HG03442 (cell line): ENCODE data around the gene CHM.
A peak's percentile ranks its signal among the peaks of the same experiment; 100 is the strongest.
"Not testable (repeated sequence)": the region's sequence is repeated elsewhere in the genome, so short reads cannot be mapped to it uniquely, and the experiment has no call there.

Experiments used
- ATAC-seq: cut with Tn5 transposase; IDR thresholded peaks from one replicate; pipeline ENCODE4 v1.9.1; 2021; ENCODE audit warnings: mild to moderate bottlenecking, moderate library complexity; ENCODE audit not compliant: unreplicated experiment

Gene CHM

GRCh38 chrX:85996555-85996954, 50.8 kb downstream of the CHM start:
- ATAC-seq, result no peak

- ATAC-seq, result no peak
These were observed 51.7 kb downstream of the CHM start for GRCh38 chrX:85995641-85996040.

- no peak for ATAC-seq
These were observed 52.6 kb downstream of the CHM start for GRCh38 chrX:85994797-85995196.

GRCh38 chrX:85994228-85994627, 53.1 kb downstream of the CHM start:
- no peak for ATAC-seq

- no peak for ATAC-seq
These were observed 53.7 kb downstream of the CHM start for GRCh38 chrX:85993539-85994197.

GRCh38 chrX:85992811-85993229, 54.5 kb downstream of the CHM start:
- ATAC-seq, result no peak

GRCh38 chrX:85988353-85988752, 59.0 kb downstream of the CHM start:
- no peak for ATAC-seq

- no peak for ATAC-seq
These were observed 67.1 kb downstream of the CHM start for GRCh38 chrX:85980286-85980685.

GRCh38 chrX:85977218-85977617, 70.1 kb downstream of the CHM start:
- ATAC-seq, result peak; percentile 91

- not testable (repeated sequence) for ATAC-seq
These were observed 75.0 kb downstream of the CHM start for GRCh38 chrX:85972351-85972750.

- no peak for ATAC-seq
These were observed 82.6 kb downstream of the CHM start for GRCh38 chrX:85964744-85965143.

- no peak for ATAC-seq
These were observed 83.6 kb downstream of the CHM start for GRCh38 chrX:85963736-85964135.

- ATAC-seq, result no peak
These were observed 91.8 kb downstream of the CHM start for GRCh38 chrX:85955510-85955909.

GRCh38 chrX:85944751-85945150, 102.6 kb downstream of the CHM start:
- not testable (repeated sequence) for ATAC-seq

- ATAC-seq, result no peak
These were observed 106.1 kb downstream of the CHM start for GRCh38 chrX:85941275-85941674.

GRCh38 chrX:85939942-85940341, 107.4 kb downstream of the CHM start:
- not testable (repeated sequence) for ATAC-seq

GRCh38 chrX:85934399-85934798, 113.0 kb downstream of the CHM start:
- ATAC-seq, result not testable (repeated sequence)

- ATAC-seq, result no peak
These were observed 117.3 kb downstream of the CHM start for GRCh38 chrX:85930099-85930498.

- no peak for ATAC-seq
These were observed 118.8 kb downstream of the CHM start for GRCh38 chrX:85928606-85929005.

GRCh38 chrX:85927740-85928139, 119.6 kb downstream of the CHM start:
- no peak for ATAC-seq

GRCh38 chrX:85922821-85923220, 124.5 kb downstream of the CHM start:
- no peak for ATAC-seq

GRCh38 chrX:85916656-85917280, 130.6 kb downstream of the CHM start:
- ATAC-seq, result not testable (repeated sequence)

GRCh38 chrX:85914431-85914830, 132.9 kb downstream of the CHM start:
- no peak for ATAC-seq
